ENCODE results near the gene PCMT1.

GRCh38 chr6:149859368-149859767 is 109.8 kb downstream of the PCMT1 start:
- no peak for TF ChIP-seq CTCF (IDR thresholded peaks at IDR 0.05)
- TF ChIP-seq POLR2A (IDR thresholded peaks at IDR 0.05) = no peak
- no peak for TF ChIP-seq EP300 (IDR thresholded peaks at IDR 0.05; ENCODE audit: low read depth)
- no peak for TF ChIP-seq POLR2AphosphoS5 (IDR thresholded peaks at IDR 0.05)

Data from transverse colon (tissue), 4 donors.